Suprapubic skin (tissue), 4 donors: ENCODE measurements around the gene HK3.

Experiments
- POLR2A ChIP-seq, 2 donors: fragments of 450-650 bp; IDR thresholded peaks; one replicate each; pipeline ENCODE4 v1.6.1; 2017; ENCODE audit warnings: antibody characterized with exemption in 2 of 2, mild to moderate bottlenecking in 2 of 2, moderate library complexity in 2 of 2
- POLR2AphosphoS5 ChIP-seq, 3 donors: sonication (generic); formaldehyde crosslinking; IDR thresholded peaks; one replicate each; pipeline ENCODE4 v1.6.1; 2017; ENCODE audit warnings: antibody characterized with exemption in 3 of 3
- TF ChIP-seq, protein P1 (sequence below), 2 donors: fragments of 200-600 bp in 1 of 2; fragments of 450-650 bp in 1 of 2; sonication (generic) in 1 of 2; IDR thresholded peaks; one replicate each; pipeline ENCODE4 v1.5.1; 2016 to 2019; ENCODE audit warnings: antibody characterized with exemption in 2 of 2, mild to moderate bottlenecking in 1 of 2, moderate library complexity in 1 of 2

DNA sequence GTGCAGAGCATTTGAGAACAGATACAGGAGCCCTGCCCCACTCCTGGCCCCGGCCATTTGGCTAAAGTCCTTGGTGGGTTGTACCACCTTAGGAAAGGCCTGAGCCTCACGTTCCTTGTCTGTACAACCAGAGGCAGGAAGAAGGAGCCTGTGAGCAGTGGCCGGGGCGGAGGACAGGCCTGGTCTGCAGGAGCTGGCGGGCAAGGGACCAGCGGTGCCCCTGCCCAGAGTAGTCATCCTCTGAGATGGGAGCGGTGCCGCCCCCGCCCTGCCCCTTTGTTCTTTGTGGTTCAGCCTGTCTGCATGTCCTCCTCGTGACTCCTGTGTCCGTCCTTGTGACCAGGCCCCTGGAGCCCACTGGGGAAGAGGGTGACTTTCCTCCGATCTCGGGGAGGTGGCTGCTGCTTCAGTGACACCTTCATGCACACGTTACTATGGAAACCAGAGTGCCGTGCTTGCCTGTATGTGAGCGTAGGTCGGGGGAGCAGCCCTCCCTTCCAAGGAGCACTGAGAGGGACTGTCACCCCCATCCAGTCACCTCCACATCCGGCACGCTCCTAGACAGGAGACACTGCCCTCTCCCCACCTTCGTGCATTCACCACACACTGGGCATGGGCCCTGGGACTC, 45.9 kb downstream of the HK3 start:
- TF ChIP-seq, protein P1, sequence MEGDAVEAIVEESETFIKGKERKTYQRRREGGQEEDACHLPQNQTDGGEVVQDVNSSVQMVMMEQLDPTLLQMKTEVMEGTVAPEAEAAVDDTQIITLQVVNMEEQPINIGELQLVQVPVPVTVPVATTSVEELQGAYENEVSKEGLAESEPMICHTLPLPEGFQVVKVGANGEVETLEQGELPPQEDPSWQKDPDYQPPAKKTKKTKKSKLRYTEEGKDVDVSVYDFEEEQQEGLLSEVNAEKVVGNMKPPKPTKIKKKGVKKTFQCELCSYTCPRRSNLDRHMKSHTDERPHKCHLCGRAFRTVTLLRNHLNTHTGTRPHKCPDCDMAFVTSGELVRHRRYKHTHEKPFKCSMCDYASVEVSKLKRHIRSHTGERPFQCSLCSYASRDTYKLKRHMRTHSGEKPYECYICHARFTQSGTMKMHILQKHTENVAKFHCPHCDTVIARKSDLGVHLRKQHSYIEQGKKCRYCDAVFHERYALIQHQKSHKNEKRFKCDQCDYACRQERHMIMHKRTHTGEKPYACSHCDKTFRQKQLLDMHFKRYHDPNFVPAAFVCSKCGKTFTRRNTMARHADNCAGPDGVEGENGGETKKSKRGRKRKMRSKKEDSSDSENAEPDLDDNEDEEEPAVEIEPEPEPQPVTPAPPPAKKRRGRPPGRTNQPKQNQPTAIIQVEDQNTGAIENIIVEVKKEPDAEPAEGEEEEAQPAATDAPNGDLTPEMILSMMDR (IDR thresholded peaks at IDR 0.05), result no peak
- TF ChIP-seq POLR2A (IDR thresholded peaks at IDR 0.05), result no peak
- TF ChIP-seq POLR2AphosphoS5 (IDR thresholded peaks at IDR 0.05), result no peak
